AG09319 (cell line): ENCODE measurements around the gene ADGRB2.

ENCODE experiments used
- DNase-seq: peaks from one replicate; pipeline ENCODE4 v3.0.0-alpha.2; 2010; ENCODE audit warnings: low read depth; ENCODE audit errors: extremely low read depth
- TF ChIP-seq, protein P1 (sequence below): IDR thresholded peaks from 2 replicates; pipeline ENCODE4 v1.5.1; 2011; ENCODE audit warnings: low read depth, mild to moderate bottlenecking, inconsistent platforms, low read length, moderate library complexity

Gene ADGRB2

DNA sequence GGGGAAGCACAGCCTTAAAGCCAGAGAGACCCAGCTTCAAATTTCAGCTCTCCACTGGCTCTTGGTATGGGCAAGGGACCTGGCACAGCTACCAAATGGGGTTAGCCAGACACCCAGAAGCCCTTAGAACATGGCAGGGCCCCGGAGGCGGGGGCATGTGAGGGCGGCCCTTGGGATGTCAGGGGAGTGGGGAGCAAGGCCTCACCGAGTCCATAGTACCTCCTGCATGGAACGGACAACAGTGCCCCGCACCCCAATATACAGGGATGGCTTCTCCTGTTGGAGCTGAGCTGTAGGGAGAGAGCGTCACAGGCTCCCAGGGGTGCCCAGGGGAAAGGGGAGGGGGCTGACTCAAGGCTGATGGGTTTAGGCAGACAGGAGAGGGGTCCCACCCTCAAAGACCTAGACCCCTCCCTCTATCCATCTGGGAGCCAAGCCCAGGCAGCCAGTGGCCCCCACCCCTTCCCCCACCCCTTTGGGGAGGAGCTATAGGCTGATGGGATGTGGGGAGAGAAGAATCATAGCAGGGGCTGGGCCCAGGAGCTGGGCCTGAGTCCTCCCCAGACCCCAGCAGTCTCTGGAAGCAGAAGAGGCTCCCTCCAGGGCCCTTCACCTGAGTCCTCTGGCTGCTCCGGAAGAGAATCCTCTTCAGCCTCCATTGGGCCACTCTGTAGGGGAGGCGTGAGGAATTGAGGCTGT, 35.2 kb upstream of the ADGRB2 start:
- TF ChIP-seq, protein P1, sequence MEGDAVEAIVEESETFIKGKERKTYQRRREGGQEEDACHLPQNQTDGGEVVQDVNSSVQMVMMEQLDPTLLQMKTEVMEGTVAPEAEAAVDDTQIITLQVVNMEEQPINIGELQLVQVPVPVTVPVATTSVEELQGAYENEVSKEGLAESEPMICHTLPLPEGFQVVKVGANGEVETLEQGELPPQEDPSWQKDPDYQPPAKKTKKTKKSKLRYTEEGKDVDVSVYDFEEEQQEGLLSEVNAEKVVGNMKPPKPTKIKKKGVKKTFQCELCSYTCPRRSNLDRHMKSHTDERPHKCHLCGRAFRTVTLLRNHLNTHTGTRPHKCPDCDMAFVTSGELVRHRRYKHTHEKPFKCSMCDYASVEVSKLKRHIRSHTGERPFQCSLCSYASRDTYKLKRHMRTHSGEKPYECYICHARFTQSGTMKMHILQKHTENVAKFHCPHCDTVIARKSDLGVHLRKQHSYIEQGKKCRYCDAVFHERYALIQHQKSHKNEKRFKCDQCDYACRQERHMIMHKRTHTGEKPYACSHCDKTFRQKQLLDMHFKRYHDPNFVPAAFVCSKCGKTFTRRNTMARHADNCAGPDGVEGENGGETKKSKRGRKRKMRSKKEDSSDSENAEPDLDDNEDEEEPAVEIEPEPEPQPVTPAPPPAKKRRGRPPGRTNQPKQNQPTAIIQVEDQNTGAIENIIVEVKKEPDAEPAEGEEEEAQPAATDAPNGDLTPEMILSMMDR, result no peak
- DNase-seq, result no peak

DNA sequence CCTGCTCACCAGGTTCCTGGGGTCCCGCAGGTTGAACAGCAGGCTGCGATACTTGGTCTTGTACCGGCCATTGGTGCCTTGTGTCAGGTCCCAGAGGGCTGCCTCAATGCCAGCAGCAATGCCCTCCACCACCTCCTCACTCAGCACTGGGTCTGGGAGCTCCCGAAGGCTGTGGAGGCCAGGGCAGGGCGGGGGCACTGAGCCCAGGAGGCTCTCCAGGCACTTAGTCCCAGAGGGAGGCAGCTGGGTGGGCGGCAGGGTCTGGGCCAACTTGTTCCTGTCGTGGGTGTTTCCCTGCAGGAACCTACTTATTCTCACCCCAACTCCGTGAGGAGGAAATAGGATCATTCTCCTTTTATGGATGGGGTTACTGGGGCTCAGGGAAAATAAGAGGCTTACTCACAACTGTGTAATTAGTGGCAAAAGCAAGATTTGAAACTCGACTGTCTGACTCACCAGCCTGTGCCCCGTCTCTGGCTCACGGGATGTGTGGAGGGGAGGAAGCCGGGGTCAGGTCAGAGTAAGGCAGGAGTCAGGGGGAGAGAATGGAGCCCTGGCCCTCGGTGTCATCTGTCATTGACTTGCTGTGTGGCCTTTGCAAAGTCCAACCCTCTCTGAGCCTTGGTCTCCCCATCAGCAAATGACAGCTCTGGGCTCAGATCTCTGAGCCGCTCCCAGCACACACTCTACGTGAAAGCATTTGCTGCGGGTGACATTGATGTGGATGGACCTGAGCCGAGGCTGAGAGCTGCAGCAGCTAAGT, 34.5 kb upstream of the ADGRB2 start:
- TF ChIP-seq, protein P1, result no peak
- peak; percentile 62 for DNase-seq

DNA sequence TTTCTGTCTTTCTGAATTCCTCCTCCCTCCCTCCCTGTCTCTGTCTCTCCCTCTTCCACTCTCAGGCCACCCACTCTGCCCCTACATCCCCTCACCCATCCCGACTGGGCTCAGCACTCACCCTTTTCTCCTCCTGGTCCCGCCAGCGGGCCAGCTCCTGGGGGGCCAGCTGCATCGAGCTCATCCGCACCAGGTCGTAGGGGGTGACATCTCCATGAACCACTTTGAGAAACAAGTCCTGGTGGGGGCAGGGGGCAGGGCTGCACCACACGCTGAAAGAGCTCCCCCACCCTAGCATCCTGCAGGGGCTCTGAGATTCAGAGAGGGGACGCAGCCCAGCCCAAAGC, 33.9 kb upstream of the ADGRB2 start:
- TF ChIP-seq, protein P1, result no peak
- no peak for DNase-seq

DNA sequence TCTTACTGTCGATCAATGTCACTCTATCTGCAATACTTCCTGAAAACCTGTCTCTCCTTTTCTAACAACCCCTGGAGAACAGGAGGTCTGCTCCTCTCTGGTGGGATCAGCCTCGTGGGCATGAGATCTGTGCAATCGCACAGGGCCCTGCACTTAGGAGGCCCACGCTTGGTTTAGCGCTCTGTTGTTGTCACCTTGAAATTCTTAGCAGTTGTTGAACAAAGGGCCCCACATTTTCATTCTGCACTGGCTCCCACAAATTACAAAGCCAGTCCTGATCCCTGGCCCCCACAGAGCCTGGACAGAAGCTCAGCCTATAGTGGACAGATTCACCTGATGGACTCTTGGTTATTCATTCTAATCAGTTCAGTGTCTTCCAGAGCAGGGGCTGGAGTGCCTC, 33.1 kb upstream of the ADGRB2 start:
- DNase-seq, result no peak
- TF ChIP-seq, protein P1, result no peak

DNA sequence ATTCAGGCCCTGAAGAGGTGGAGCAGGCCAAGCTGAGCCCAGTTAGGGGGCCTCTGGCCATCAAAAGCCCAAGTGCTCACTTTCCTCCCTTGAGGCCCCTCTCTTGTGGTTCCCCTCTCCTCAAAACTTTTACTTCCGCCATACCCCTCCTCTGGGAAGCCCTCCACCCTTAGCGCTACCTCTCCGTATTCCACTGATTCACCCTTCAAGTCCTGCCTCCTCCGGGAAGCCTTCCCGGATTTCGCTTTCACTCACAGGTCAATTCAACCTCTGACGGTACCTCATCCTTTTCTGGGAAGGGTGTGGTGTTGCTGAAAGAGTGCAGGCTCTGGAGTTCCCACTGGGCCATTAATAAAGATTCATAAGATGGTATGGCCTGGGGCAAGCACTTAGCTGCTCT, 32.6 kb upstream of the ADGRB2 start:
- TF ChIP-seq, protein P1, result no peak

DNA sequence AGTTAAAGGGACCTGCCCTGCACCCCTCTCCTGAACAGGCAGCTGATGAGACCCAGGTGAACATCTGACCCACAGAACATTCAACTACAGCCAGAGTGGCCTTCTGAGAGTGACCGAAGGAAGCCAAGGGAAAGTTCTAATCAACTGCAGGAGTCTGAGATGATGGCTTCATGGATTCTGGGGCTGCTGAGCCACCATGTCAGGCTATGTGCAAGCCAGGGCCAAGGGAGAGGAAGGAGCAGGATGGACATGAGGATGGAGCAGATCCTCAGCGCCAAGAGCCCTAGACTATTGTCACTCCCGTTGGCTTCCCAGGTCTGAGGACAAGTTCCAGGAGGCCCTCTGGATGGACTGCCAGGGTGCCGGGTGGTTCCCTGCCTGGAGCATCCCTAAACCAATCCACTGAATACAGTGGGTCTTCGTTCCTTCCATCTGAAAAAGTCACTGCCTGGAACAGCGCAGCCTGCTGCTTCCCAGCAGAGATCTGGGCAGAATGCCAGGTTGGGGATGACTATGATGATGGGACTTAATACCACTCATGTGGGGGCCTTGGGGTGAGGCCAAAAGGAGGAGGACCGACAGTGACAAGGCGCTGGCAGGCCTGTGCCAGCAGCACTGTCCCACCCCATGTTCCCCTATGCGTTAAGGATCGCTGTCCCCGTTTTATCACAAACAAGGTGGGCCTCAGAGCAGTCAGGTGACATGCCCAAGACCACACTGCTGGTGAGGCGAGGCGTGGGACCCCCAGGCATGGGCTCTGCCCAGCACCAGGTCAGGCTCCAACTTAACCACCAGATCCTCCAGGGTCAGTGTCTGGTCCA, 31.9 kb upstream of the ADGRB2 start:
- no peak for DNase-seq
- TF ChIP-seq, protein P1, result peak; percentile 3

More for the DNA sequence above, 32.6 kb upstream of the ADGRB2 start:
- DNase-seq, result no peak

DNA sequence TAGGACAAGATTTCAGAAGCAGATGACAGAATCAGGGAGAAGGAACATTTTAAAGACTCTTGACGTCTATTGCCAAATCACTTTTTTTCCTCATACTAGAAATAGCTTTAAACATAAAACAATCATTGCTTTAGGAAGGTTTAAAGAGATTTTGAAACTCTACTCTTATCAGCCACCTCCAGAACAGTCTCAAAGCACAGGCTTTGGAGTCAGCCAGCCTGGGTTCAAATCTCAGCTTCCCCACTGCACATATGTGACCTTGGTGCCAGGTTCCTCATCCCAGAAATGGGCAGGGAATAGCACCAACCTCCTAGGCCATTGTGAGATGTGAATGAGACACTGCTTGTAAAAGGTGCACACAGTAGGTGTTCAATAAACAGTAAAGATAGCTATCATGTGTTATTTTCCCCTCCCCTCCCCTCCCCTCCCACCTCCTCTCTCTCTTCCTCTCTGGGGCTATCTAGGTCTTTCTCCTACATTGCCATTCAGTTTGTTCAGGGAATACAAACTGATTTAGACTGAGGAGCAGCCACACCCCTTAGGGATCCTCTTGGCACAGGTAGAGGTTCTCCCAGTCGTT, 31.0 kb upstream of the ADGRB2 start:
- DNase-seq, result no peak

More for the DNA sequence above, 31.0 kb upstream of the ADGRB2 start:
- TF ChIP-seq, protein P1, result no peak
